DOHH2 (cell line): Measurements from ENCODE around the gene AFM.

ENCODE experiments used
- H3F3A ChIP-seq: fragments of 200-600 bp; sonication (generic), shearing (Covaris generic); 2 replicates; pipeline ENCODE4 v1.6.0; 2016; ENCODE audit warnings: antibody characterized with exemption, mild to moderate bottlenecking; ENCODE audit not compliant: control insufficient read depth, insufficient read depth
- H3K27ac ChIP-seq: fragments of 200-600 bp; sonication (generic); 2 replicates; pipeline ENCODE4 v1.5.1; 2014; ENCODE audit warnings: low read depth, mild to moderate bottlenecking, low read length, moderate library complexity
- H3K27me3 ChIP-seq: fragments of 200-600 bp; sonication (generic); 2 replicates; pipeline ENCODE4 v1.6.1; 2014; ENCODE audit warnings: mild to moderate bottlenecking, low read length, mixed read lengths; ENCODE audit not compliant: control insufficient read depth
- H3K36me3 ChIP-seq: fragments of 200-600 bp; sonication (generic); 2 replicates; pipeline ENCODE4 v1.6.1; 2014; ENCODE audit warnings: mild to moderate bottlenecking, low read length, moderate library complexity, mixed read lengths; ENCODE audit not compliant: control insufficient read depth
- H3K4me1 ChIP-seq: fragments of 200-600 bp; sonication (generic); 2 replicates; pipeline ENCODE4 v1.6.1; 2014; ENCODE audit warnings: mild to moderate bottlenecking, low read length, mixed read lengths; ENCODE audit not compliant: control insufficient read depth
- H3K4me2 ChIP-seq: fragments of 200-600 bp; sonication (generic); 2 replicates; pipeline ENCODE4 v1.6.0; 2014; ENCODE audit warnings: mild to moderate bottlenecking, low read length, moderate library complexity
- H3K4me3 ChIP-seq: fragments of 200-600 bp; sonication (generic); 2 replicates; pipeline ENCODE4 v1.5.1; 2014; ENCODE audit warnings: mild to moderate bottlenecking, low read length, mixed read lengths
- H3K79me2 ChIP-seq: fragments of 200-600 bp; sonication (generic); 2 replicates; pipeline ENCODE4 v1.6.1; 2014; ENCODE audit warnings: mild to moderate bottlenecking, low read length, mixed read lengths; ENCODE audit not compliant: control insufficient read depth
- H3K9me2 ChIP-seq: fragments of 200-600 bp; sonication (generic); replicated peaks from 2 replicates; pipeline ENCODE4 v1.6.1; 2014; ENCODE audit warnings: mild to moderate bottlenecking, low read length, mixed read lengths; ENCODE audit not compliant: control insufficient read depth
- H3K9me3 ChIP-seq: fragments of 200-600 bp; sonication (generic); 2 replicates; pipeline ENCODE4 v1.6.1; 2014; ENCODE audit warnings: antibody characterized with exemption, low read length, mixed read lengths; ENCODE audit not compliant: control insufficient read depth, insufficient read depth
- H4K20me1 ChIP-seq: fragments of 200-600 bp; sonication (generic); 2 replicates; pipeline ENCODE4 v1.6.0; 2014; ENCODE audit warnings: low read depth, mild to moderate bottlenecking, antibody characterized with exemption, low read length, moderate library complexity; ENCODE audit not compliant: control insufficient read depth, insufficient read depth
- CTCF ChIP-seq: fragments of 200-600 bp; sonication (generic); IDR thresholded peaks from one replicate; pipeline ENCODE4 v1.5.1; 2014; ENCODE audit warnings: antibody characterized with exemption, mild to moderate bottlenecking, low read depth, low read length; ENCODE audit not compliant: poor library complexity, severe bottlenecking
- EZH2phosphoT487 ChIP-seq: fragments of 200-600 bp; sonication (generic); IDR thresholded peaks from 2 replicates; pipeline ENCODE4 v1.6.1; 2017; ENCODE audit warnings: borderline replicate concordance, mild to moderate bottlenecking, antibody characterized with exemption, low read length, moderate library complexity, mixed read lengths

AFM gene

GRCh38 chr4:73440653-73441052 lies 40.9 kb upstream of the AFM start:
- Histone ChIP-seq H3K9me2 (no peaks in the 10 kb centered on the region), H3K79me2 (no peaks in the 10 kb centered on the region)
- no peak for TF ChIP-seq EZH2phosphoT487
- no peak for TF ChIP-seq CTCF

GRCh38 chr4:73442275-73442674 lies 39.3 kb upstream of the AFM start:
- no peaks in the 10 kb centered on the region for H3K36me3 ChIP-seq
- no peaks in the 10 kb centered on the region for H3K9me3 ChIP-seq
- H4K20me1 ChIP-seq = no peaks in the 10 kb centered on the region
- H3F3A ChIP-seq = no peaks in the 10 kb centered on the region
- H3K9me2 ChIP-seq = no peaks in the 10 kb centered on the region
- H3K27ac ChIP-seq = no peak overlapping the region
- H3K4me2 ChIP-seq = no peak overlapping the region
- H3K4me3 ChIP-seq = no peak overlapping the region
- no peaks in the 10 kb centered on the region for H3K79me2 ChIP-seq
- TF ChIP-seq EZH2phosphoT487 (no peak), CTCF (no peak)
- no peaks in the 10 kb centered on the region for H3K4me1 ChIP-seq
- no peaks in the 10 kb centered on the region for H3K27me3 ChIP-seq

More at GRCh38 chr4:73440653-73441052, 40.9 kb upstream of the AFM start:
- no peaks in the 10 kb centered on the region for H3K36me3 ChIP-seq
- no peak overlapping the region for H3K4me2 ChIP-seq
- no peak overlapping the region for H3K4me3 ChIP-seq
- H3K4me1 ChIP-seq = no peaks in the 10 kb centered on the region
- H4K20me1 ChIP-seq = no peaks in the 10 kb centered on the region
- no peaks in the 10 kb centered on the region for H3F3A ChIP-seq
- H3K27ac ChIP-seq = no peak overlapping the region
- no peaks in the 10 kb centered on the region for H3K9me3 ChIP-seq
- no peaks in the 10 kb centered on the region for H3K27me3 ChIP-seq

GRCh38 chr4:73443224-73443623 lies 38.3 kb upstream of the AFM start:
- H3K9me3 ChIP-seq = no peaks in the 10 kb centered on the region
- H3K27ac ChIP-seq = no peak overlapping the region
- H3K4me1 ChIP-seq = no peaks in the 10 kb centered on the region
- H3F3A ChIP-seq = no peaks in the 10 kb centered on the region
- H3K9me2 ChIP-seq = no peaks in the 10 kb centered on the region
- no peak overlapping the region for H3K4me2 ChIP-seq
- no peaks in the 10 kb centered on the region for H3K27me3 ChIP-seq
- H4K20me1 ChIP-seq = no peaks in the 10 kb centered on the region
- no peak for TF ChIP-seq EZH2phosphoT487
- no peak overlapping the region for H3K4me3 ChIP-seq
- no peaks in the 10 kb centered on the region for H3K36me3 ChIP-seq
- H3K79me2 ChIP-seq = no peaks in the 10 kb centered on the region

- Histone ChIP-seq H3F3A (no peaks in the 10 kb centered on the region), H4K20me1 (no peaks in the 10 kb centered on the region), H3K9me2 (no peaks in the 10 kb centered on the region), H3K4me2 (no peak overlapping the region), H3K4me1 (no peaks in the 10 kb centered on the region), H3K9me3 (no peaks in the 10 kb centered on the region), H3K4me3 (no peak overlapping the region), H3K36me3 (no peaks in the 10 kb centered on the region), H3K27me3 (no peaks in the 10 kb centered on the region), H3K27ac (no peak overlapping the region), H3K79me2 (no peaks in the 10 kb centered on the region)
- TF ChIP-seq EZH2phosphoT487 = no peak
- no peak for TF ChIP-seq CTCF
These were observed 35.9 kb upstream of the AFM start for GRCh38 chr4:73445383-73446335.
